ENCODE results near the gene PGAM5. TPM values are rescaled to one million over a fixed set of nuclear protein-coding genes. Genes with fewer than 3 reads are reported as not detected.

Gene PGAM5
- total and polyA plus RNA-seq, 12 donors, result 17.5 to 37.6 (median 31.3) TPM

DNA sequence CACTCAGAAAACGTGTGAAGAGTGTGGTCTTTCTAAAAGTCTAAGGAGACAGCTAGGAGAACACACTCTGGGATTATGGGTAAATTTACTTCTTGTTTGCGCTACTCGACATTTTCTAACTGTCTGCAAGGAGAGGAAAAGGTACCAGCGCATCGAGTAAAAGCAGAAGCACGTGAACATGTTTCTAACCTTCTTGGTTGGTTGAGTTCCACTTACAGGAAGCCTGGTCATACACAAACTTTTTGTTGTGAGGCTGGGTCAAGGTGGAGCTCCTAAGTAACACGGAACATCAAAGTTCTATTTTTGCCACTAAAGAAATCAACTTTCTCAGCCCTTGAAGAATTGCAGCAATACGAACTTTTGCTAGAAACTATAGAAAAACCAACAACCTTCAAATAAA, 31.0 kb downstream of the PGAM5 start:
- Histone ChIP-seq H3K27me3 (no peaks in the 10 kb centered on the region), H3K4me1 (peaks cover 0 to 27% (median 14%) of the 10 kb centered on the region in 9 donors), H3K9me3 (no peaks in the 10 kb centered on the region), H3K27ac (peak overlapping the region in 4 of 10 donors; percentile 80 to 84 (median 82)), H3K36me3 (peaks cover 0 to 100% (median 56%) of the 10 kb centered on the region in 9 donors), H3K4me3 (no peak overlapping the region)
- ATAC-seq (no peak), DNase-seq (no peak)
- intact Hi-C loops (cut with DNase I), result no loop called here
- WGBS, 2 donors, result 86 to 90% methylated on average over 8 of the region's 8 CpGs
- no peak for TF ChIP-seq CTCF (IDR thresholded peaks at IDR 0.05)

- no peaks in the 10 kb centered on the region for H3K27me3 ChIP-seq
- no peaks in the 10 kb centered on the region for H3K9me3 ChIP-seq
- TF ChIP-seq CTCF (IDR thresholded peaks at IDR 0.05), result no peak
- H3K27ac ChIP-seq, result no peak overlapping the region
- DNase-seq, result no peak
- WGBS, 2 donors, result 83 to 88% methylated on average over 13 of the region's 13 CpGs
- peaks cover 0 to 100% (median 70%) of the 10 kb centered on the region in 9 donors for H3K36me3 ChIP-seq
- peaks cover 0 to 27% (median 14%) of the 10 kb centered on the region in 9 donors for H3K4me1 ChIP-seq
- intact Hi-C loops (cut with DNase I), result no loop called here
- no peak overlapping the region for H3K4me3 ChIP-seq
- ATAC-seq, result no peak
These were observed 33.2 kb downstream of the PGAM5 start for GRCh38 chr12:132743831-132744230.

DNA sequence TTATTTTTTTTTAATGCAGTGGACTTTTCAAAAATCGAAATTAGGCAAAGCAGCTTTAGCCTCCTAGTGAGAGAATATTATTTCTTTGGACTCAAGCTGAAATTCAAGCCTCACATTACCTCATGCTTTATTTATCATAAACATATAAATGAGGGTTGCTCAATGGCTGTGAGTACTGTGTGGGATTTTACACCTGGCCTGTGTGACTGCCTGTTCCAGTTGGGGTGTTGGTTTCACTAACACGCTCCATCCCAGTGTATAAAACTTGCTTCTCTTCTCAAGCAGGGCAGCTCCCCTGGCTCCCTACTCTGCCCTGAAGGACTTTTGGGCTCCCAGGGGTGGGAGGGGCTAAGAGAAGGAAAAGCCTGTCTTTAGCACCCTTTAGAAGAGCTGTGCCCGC, 36.0 kb downstream of the PGAM5 start:
- H3K4me3 ChIP-seq, result no peak overlapping the region
- peaks cover 0 to 100% (median 72%) of the 10 kb centered on the region in 9 donors for H3K36me3 ChIP-seq
- H3K9me3 ChIP-seq, result no peaks in the 10 kb centered on the region
- peaks cover 0 to 3% (median 0%) of the 10 kb centered on the region in 9 donors for H3K4me1 ChIP-seq
- no peak for TF ChIP-seq CTCF (IDR thresholded peaks at IDR 0.05)
- no peak for ATAC-seq
- H3K27ac ChIP-seq, result no peak overlapping the region
- 94 to 97% methylated on average over 3 of the region's 3 CpGs for WGBS, 2 donors
- no peaks in the 10 kb centered on the region for H3K27me3 ChIP-seq
- no peak for DNase-seq
- intact Hi-C loops (cut with DNase I), result no loop called here

DNA sequence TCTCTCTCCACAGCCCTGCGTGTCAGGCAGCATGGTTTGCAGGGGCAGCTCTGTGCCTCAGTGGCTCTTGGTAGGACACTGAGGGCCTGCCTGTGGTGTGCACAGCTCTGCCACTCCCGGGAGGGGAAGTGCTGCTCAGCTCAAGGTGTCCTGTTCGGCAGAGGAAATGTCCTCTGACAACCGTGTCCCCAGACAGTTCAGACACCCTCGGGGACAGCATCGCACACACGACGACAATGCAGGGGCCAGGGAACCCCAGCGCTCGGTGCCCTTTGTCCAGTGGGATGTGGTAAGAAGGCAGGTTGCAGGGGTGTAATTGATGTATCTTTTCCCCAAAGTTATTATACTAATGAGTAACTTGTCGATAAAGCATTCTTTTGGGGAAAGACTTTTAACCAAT, 36.8 kb downstream of the PGAM5 start:
- H3K27me3 ChIP-seq, result no peaks in the 10 kb centered on the region
- no peaks in the 10 kb centered on the region for H3K4me1 ChIP-seq
- H3K9me3 ChIP-seq, result no peaks in the 10 kb centered on the region
- DNase-seq (peak in 1 of 2 donors; percentile 1), ATAC-seq (peak in 1 of 8 donors; percentile 16)
- intact Hi-C loops (cut with DNase I), result no loop called here
- 90 to 92% methylated on average over 11 of the region's 11 CpGs for WGBS, 2 donors
- no peak overlapping the region for H3K27ac ChIP-seq
- H3K36me3 ChIP-seq, result peaks cover 0 to 100% (median 75%) of the 10 kb centered on the region in 9 donors
- TF ChIP-seq CTCF (IDR thresholded peaks at IDR 0.05), result no peak
- no peak overlapping the region for H3K4me3 ChIP-seq
